HG03103 (cell line): ENCODE measurements around the gene CHAF1B.

Experiments used
- ATAC-seq: cut with Tn5 transposase; IDR thresholded peaks from one replicate; pipeline ENCODE4 v1.9.1; 2021; ENCODE audit warnings: low read depth; ENCODE audit not compliant: unreplicated experiment

CHAF1B gene

GRCh38 chr21:36459098-36459497, 73.9 kb downstream of the CHAF1B start:
- ATAC-seq: no peak

GRCh38 chr21:36460866-36461265, 75.7 kb downstream of the CHAF1B start:
- no peak for ATAC-seq

- ATAC-seq: no peak
Observed at GRCh38 chr21:36461277-36461917, 76.2 kb downstream of the CHAF1B start.

- ATAC-seq: no peak
Observed at GRCh38 chr21:36461918-36462486, 76.8 kb downstream of the CHAF1B start.

GRCh38 chr21:36463204-36463603, 78.0 kb downstream of the CHAF1B start:
- no peak for ATAC-seq

- ATAC-seq: no peak
Observed at GRCh38 chr21:36463991-36464390, 78.8 kb downstream of the CHAF1B start.

GRCh38 chr21:36464590-36464989, 79.4 kb downstream of the CHAF1B start:
- ATAC-seq: no peak

GRCh38 chr21:36465478-36465877, 80.3 kb downstream of the CHAF1B start:
- no peak for ATAC-seq

GRCh38 chr21:36466061-36466511, 80.9 kb downstream of the CHAF1B start:
- no peak for ATAC-seq
